H1 (cell line): Measurements from ENCODE around the gene NDUFA13. TPM values are rescaled to one million over a fixed set of nuclear protein-coding genes. Genes with fewer than 3 reads are reported as not detected.

Experiments
- ASH2L ChIP-seq: fragments of 200-600, 300-600 bp; sonication (generic); IDR thresholded peaks from one replicate; pipeline ENCODE4 v1.7.1; 2017; ENCODE audit warnings: low read length
- ATF3 ChIP-seq: IDR thresholded peaks from 2 replicates; pipeline ENCODE4 v1.6.1; 2011; ENCODE audit warnings: low read depth, mild to moderate bottlenecking, low read length; ENCODE audit not compliant: insufficient read depth
- CBX8 ChIP-seq: fragments of 300-800, 300-1000 bp; sonication (generic); IDR thresholded peaks from 2 replicates; pipeline ENCODE4 v1.7.1; 2016; ENCODE audit warnings: low read depth, low read length, borderline replicate concordance
- EGR1 ChIP-seq: IDR thresholded peaks from 2 replicates; pipeline ENCODE4 v1.6.1; 2011; ENCODE audit warnings: low read depth, low read length, borderline replicate concordance
- HDAC6 ChIP-seq: IDR thresholded peaks from one replicate; pipeline ENCODE4 v1.7.1; 2012; ENCODE audit warnings: low read depth, mild to moderate bottlenecking, inconsistent platforms, low read length, moderate library complexity
- NRF1 ChIP-seq: IDR thresholded peaks from 2 replicates; pipeline ENCODE4 v1.6.1; 2011; ENCODE audit warnings: mild to moderate bottlenecking, low read depth, low read length, improper control_type of control experiment
- RNF2 ChIP-seq: fragments of 200-900, 300-1000 bp; sonication (generic); IDR thresholded peaks from 2 replicates; pipeline ENCODE4 v1.7.1; 2016; ENCODE audit warnings: borderline replicate concordance, low read depth, mild to moderate bottlenecking, antibody characterized with exemption, low read length; ENCODE audit not compliant: poor library complexity, severe bottlenecking; ENCODE audit errors: missing control alignments
- USF2 ChIP-seq: IDR thresholded peaks from 2 replicates; pipeline ENCODE4 v1.6.1; 2011; ENCODE audit warnings: low read length, improper control_type of control experiment
- ZNF274 ChIP-seq: IDR thresholded peaks from 2 replicates; pipeline ENCODE4 v1.7.0; 2012; ENCODE audit warnings: low read length, borderline replicate concordance; ENCODE audit errors: extremely low read depth
- polyA plus RNA-seq, 7 experiments: library from polyadenylated mRNA; depleted of rRNA in 3 of 7; stranded (reverse) in 5 of 7; unstranded in 2 of 7; fragments of >200 nt in 5 of 7; fragments of 200-250 nt in 2 of 7; gene quantifications; 1 replicate in 5 of 7; 2 replicates in 1 of 7; 4 replicates in 1 of 7; pipeline versions ENCODE4 v1.2.1 to v1.2.3, GENCODE V29; 2011 to 2013; ENCODE audit warnings: missing spikeins in 2 of 7, mixed read lengths in 2 of 7
- total RNA-seq: library from RNA; stranded (reverse); fragmentation: NEBNext Ultra II Directional; extraction: Animal tissue kit (Norgen Biotek cat#: 25700); gene quantifications from 2 replicates; pipeline ENCODE4 v1.2.1, GENCODE V29; 2021

The NDUFA13 gene
- total and polyA plus RNA-seq, 2 of the 8 experiments (the other 6 are each of a cell fraction or from before 2014, with no cell fraction given), result 413 to 1,105 TPM

GRCh38 chr19:19485998-19486290 is 30.1 kb upstream of the NDUFA13 start (continued):
- TF ChIP-seq NRF1 (no peak), EGR1 (no peak), CBX8 (no peak), RNF2 (no peak), USF2 (no peak), ATF3 (no peak), ZNF274 (no peak), ASH2L (no peak), HDAC6 (no peak)
